ENCODE results near the gene KRT16.

DNA sequence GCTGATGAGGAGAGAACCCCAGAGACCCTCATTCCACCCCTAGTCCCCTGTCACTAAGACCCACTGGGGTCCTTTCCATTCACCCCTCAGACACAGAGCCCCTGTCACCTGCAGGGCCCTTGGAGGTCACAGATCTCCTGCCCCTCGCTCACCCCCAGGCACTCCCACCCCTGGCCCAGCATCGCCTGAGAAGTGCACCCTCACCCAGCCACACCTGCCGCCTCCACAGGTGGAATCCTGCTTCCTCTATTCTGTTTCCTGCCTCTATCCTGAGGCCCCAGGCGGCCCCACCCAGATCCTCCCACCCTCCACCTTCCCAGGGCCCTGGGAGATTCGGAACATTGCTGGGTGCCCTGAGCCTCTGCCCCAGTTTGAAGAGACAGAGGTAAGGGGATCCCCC is 25.6 kb upstream of the KRT16 start:
- no peak for TF ChIP-seq POLR2A (IDR thresholded peaks at IDR 0.05; ENCODE audit: low read depth, low read length)
- TF ChIP-seq POLR2AphosphoS5 (IDR thresholded peaks at IDR 0.05; ENCODE audit: low read depth, low read length), result no peak
